ENCODE results near the gene KRTAP19-1. TPM values are rescaled to one million over a fixed set of nuclear protein-coding genes. Genes with fewer than 3 reads are reported as not detected.

The KRTAP19-1 gene
- total RNA-seq, 2 donors from 2014 or later, result not detected

GRCh38 chr21:30502041-30502440, 21.9 kb upstream of the KRTAP19-1 start, which contains the start of gene KRTAP19-5:
Gene KRTAP19-5 (minus strand): TSS chr21:30502141. CDS start chr21:30502090, 51 bp downstream.
- WGBS, 2 donors, result 61 to 66% methylated on average over 6 of the region's 6 CpGs
- H3K4me3 ChIP-seq, result no peak within 1 kb of the TSS
- intact Hi-C loops (cut with DNase I), result no loop called here

GRCh38 chr21:30497065-30497464, 16.9 kb upstream of the KRTAP19-1 start, which contains the start of gene KRTAP19-4:
Gene KRTAP19-4 (minus strand): TSS chr21:30497165. CDS start chr21:30497110, 55 bp downstream.
- TF ChIP-seq POLR2A (IDR thresholded peaks at IDR 0.05), result no peak
- TF ChIP-seq, protein P1, sequence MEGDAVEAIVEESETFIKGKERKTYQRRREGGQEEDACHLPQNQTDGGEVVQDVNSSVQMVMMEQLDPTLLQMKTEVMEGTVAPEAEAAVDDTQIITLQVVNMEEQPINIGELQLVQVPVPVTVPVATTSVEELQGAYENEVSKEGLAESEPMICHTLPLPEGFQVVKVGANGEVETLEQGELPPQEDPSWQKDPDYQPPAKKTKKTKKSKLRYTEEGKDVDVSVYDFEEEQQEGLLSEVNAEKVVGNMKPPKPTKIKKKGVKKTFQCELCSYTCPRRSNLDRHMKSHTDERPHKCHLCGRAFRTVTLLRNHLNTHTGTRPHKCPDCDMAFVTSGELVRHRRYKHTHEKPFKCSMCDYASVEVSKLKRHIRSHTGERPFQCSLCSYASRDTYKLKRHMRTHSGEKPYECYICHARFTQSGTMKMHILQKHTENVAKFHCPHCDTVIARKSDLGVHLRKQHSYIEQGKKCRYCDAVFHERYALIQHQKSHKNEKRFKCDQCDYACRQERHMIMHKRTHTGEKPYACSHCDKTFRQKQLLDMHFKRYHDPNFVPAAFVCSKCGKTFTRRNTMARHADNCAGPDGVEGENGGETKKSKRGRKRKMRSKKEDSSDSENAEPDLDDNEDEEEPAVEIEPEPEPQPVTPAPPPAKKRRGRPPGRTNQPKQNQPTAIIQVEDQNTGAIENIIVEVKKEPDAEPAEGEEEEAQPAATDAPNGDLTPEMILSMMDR (IDR thresholded peaks at IDR 0.05), result no peak
- ATAC-seq, result no peak
- H3K36me3 ChIP-seq (replicated peaks in 1 of 2; ENCODE audit: insufficient read depth in 1 of 2, low read depth in 2 of 2), result no peaks in the 10 kb centered on the region
- no peaks in the 10 kb centered on the region for H3K9me3 ChIP-seq
- no peak for DNase-seq
- H3K27me3 ChIP-seq, result no peaks in the 10 kb centered on the region
- no peaks in the 10 kb centered on the region for H3K4me1 ChIP-seq
- intact Hi-C loops (cut with DNase I), result no loop called here
- H3K27ac ChIP-seq, result no peak within 1 kb of the TSS
- WGBS, 2 donors, result 49 to 55% methylated on average over 4 of the region's 4 CpGs
- no peak within 1 kb of the TSS for H3K4me3 ChIP-seq

More at GRCh38 chr21:30502041-30502440, 21.9 kb upstream of the KRTAP19-1 start, which contains the start of gene KRTAP19-5:
- no peaks in the 10 kb centered on the region for H3K4me1 ChIP-seq
- H3K27me3 ChIP-seq, result no peaks in the 10 kb centered on the region
- no peaks in the 10 kb centered on the region for H3K9me3 ChIP-seq
- H3K27ac ChIP-seq, result no peak within 1 kb of the TSS
- no peak for ATAC-seq
- DNase-seq, result no peak
- TF ChIP-seq POLR2A (IDR thresholded peaks at IDR 0.05), result no peak
- TF ChIP-seq, protein P1 (IDR thresholded peaks at IDR 0.05), result no peak
- H3K36me3 ChIP-seq (replicated peaks in 1 of 2; ENCODE audit: insufficient read depth in 1 of 2, low read depth in 2 of 2), result no peaks in the 10 kb centered on the region

DNA sequence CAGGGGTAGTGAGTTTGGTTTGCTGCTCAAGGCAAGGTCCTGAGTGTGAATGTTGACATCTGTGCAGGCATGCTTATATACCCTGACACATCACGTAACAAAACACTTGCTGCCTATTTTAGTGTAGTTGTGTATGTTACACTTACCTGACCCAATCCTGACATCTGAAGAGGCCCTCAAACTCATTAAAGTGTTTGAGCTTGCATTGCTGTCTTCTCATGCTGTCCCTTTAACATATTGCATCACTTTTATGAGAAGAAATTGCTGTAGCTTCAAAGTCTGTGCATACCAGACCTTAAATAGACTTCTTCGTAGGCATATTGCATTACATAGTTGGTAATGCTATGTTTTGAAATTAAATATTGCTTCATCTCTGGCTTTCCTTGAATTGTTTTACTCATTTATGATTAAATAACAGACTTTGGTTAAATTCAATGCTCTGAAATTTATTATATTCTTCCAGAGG, 11.8 kb upstream of the KRTAP19-1 start, which contains the start of gene KRTAP19-3:
TSS of gene KRTAP19-3 (minus strand) at position 51 of the 466 bp plus-strand sequence. CDS start 56 bp downstream, outside the sequence.
- TF ChIP-seq, protein P1 (IDR thresholded peaks at IDR 0.05), result no peak
- no peak for TF ChIP-seq POLR2A (IDR thresholded peaks at IDR 0.05)
- H3K27ac ChIP-seq, result no peak within 1 kb of the TSS
- WGBS, 2 donors, result 66 to 76% methylated on average over 2 of the region's 2 CpGs
- H3K27me3 ChIP-seq, result no peaks in the 10 kb centered on the region
- no peak within 1 kb of the TSS for H3K4me3 ChIP-seq
- DNase-seq (no peak), ATAC-seq (no peak)
- H3K36me3 ChIP-seq (replicated peaks in 1 of 2; ENCODE audit: insufficient read depth in 1 of 2, low read depth in 2 of 2), result no peaks in the 10 kb centered on the region
- intact Hi-C loops (cut with DNase I), result no loop called here
- no peaks in the 10 kb centered on the region for H3K4me1 ChIP-seq
- H3K9me3 ChIP-seq, result peaks cover 0 to 3% (median 0%) of the 10 kb centered on the region in 3 donors

DNA sequence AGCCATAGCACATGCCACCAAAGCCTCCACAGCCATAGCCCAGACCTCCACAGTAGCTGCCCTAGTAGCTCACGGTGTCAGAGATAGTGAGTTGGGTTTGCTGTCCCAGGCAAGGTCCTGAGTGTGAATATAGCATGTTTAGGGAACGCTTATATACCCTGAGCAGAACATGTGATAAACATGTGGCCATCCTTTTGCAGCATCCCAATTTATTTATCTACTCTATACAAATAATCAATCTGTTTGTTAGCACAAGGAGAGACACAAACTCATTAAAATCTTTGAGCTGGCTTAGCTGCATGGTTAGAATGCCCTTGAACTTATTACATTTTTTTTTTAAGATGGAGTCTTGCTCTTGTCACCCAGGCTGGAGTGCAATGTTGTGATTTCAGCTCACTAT, 7.2 kb upstream of the KRTAP19-1 start, which contains the start of gene KRTAP19-2:
TSS of gene KRTAP19-2 (minus strand) at position 101 of the 400 bp plus-strand sequence. CDS start at position 13, 88 bp downstream.
- DNase-seq, result no peak
- Histone ChIP-seq H3K9me3 (peaks cover 0 to 12% (median 0%) of the 10 kb centered on the region in 3 donors), H3K4me3 (no peak within 1 kb of the TSS), H3K27me3 (no peaks in the 10 kb centered on the region), H3K4me1 (no peaks in the 10 kb centered on the region), H3K36me3 (replicated peaks in 1 of 2; ENCODE audit: insufficient read depth in 1 of 2, low read depth in 2 of 2) (no peaks in the 10 kb centered on the region), H3K27ac (no peak within 1 kb of the TSS)
- intact Hi-C loops (cut with DNase I), result no loop called here
- no peak for TF ChIP-seq POLR2A (IDR thresholded peaks at IDR 0.05)
- TF ChIP-seq, protein P1 (IDR thresholded peaks at IDR 0.05), result no peak
- ATAC-seq, result no peak
- 50 to 82% methylated on average over 2 of the region's 2 CpGs for WGBS, 2 donors

DNA sequence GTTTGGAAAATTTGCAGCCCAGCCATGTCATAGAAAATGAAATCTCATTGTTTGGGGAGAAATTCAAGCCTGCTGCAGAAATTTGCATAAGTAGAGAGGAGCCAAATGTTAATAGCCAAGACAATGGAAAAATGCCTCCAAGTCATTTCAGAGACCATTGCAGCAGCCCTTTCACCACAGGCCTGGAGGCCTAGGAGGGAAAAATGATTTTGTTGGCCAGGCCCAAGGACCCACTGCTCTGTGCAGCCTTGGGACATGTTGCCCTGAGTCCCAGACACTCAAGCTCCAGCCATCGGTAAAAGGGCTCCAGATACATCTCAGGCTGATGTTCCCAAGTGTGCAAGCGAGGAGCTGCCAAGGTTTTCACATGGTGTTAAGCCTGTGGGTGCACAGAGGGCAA, 6.0 kb upstream of the KRTAP19-1 start:
- Histone ChIP-seq H3K4me1 (no peaks in the 10 kb centered on the region), H3K27ac (no peak overlapping the region), H3K9me3 (peaks cover 0 to 12% (median 0%) of the 10 kb centered on the region in 3 donors), H3K27me3 (no peaks in the 10 kb centered on the region), H3K4me3 (no peak overlapping the region), H3K36me3 (replicated peaks in 1 of 2; ENCODE audit: insufficient read depth in 1 of 2, low read depth in 2 of 2) (no peaks in the 10 kb centered on the region)
- DNase-seq, result no peak
- intact Hi-C loops (cut with DNase I), result no loop called here
- WGBS, 2 donors, result 45 to 60% methylated on average over 2 of the region's 2 CpGs
- ATAC-seq, result no peak
- TF ChIP-seq POLR2A (IDR thresholded peaks at IDR 0.05), result no peak
- TF ChIP-seq, protein P1 (IDR thresholded peaks at IDR 0.05), result no peak
